Endometrial microvascular endothelial cells (primary cell): ENCODE results near the gene ZSCAN18. TPM values are rescaled to one million over a fixed set of nuclear protein-coding genes. Genes with fewer than 3 reads are reported as not detected.

Experiments used
- in situ Hi-C: cut with HindIII; loops from 2 replicates; pipeline ENCODE4 v1.10.0; 2017; ENCODE audit warnings: low sequenced_read_pairs, low pct_unique_long_range_greater_than_20kb; ENCODE audit errors: inconsistent ontology term
- total RNA-seq: library from RNA; depleted of rRNA; stranded (reverse); fragments of >200 nt; gene quantifications from one replicate; pipeline ENCODE4 v1.2.3, GENCODE V29; 2015; ENCODE audit errors: inconsistent ontology term

Gene ZSCAN18
- total RNA-seq, 1 donor from 2014 or later = 4.8 TPM

GRCh38 chr19:58052256-58052655 lies 45.8 kb downstream of the ZSCAN18 start:
- in situ Hi-C loops = no loop called here

- in situ Hi-C loops = no loop called here
Observed at GRCh38 chr19:58047672-58048071, 50.4 kb downstream of the ZSCAN18 start.

DNA sequence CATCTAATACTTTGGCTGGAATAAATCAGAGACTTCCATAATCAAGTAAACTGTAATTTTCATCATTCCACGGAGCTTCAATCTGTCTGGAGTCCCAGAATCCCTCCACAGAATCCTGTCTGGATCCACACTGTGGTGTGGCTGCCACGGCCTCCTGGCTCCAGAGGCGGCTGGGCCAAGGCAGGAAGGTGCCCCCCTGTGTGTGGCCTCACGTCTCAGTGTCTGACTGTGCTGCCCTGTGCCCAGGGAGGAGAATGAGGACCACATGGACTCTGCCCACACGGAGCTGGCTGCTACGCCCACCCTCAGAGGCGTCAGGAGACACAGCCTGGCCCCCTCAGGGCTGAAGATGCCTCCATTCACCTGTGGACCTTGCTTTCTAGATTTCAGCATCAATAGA lies 51.2 kb downstream of the ZSCAN18 start:
- in situ Hi-C loops = no loop called here

GRCh38 chr19:58045411-58046050 lies 52.5 kb downstream of the ZSCAN18 start:
- in situ Hi-C loops = no loop called here

DNA sequence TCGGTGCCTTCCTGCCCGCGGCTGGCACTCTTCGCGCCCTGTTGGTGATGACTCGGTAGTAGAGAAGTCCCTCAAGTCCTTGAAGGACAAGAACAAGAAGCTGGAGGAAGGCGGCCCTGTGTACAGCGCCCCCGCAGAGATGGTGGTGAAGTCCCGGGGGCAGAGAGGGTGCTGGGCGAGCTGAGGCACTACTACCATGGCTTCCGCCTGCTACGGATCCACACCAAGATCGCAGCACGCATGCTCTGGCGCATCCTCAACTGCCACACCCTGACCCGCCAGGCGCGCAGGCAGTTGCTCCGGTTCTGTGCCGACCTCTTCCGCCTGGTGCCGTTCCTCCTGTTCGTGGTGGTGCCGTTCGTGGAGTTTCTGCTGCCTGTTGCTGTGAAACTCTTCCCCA lies 53.1 kb downstream of the ZSCAN18 start:
- in situ Hi-C loops = no loop called here

DNA sequence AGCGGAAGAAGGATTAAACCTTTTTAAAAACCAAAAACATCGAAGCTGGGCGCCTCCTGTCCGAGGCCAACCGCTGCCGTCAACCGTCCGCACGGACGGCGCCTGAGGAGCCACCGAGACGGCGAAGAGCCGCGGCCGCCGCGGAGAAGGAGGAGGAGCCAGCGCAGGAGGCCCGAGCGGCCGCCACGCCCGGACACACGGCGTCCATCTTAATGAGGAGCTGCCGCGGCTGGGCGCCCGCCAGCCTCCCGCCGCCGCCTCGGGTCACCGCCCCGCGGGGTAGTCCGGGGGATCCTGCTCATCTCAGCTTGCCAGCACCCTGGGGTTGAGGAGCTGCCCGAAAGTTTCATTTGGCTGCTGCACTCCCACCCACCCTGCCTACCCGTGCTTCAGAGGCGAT lies 53.6 kb downstream of the ZSCAN18 start:
- in situ Hi-C loops = no loop called here

DNA sequence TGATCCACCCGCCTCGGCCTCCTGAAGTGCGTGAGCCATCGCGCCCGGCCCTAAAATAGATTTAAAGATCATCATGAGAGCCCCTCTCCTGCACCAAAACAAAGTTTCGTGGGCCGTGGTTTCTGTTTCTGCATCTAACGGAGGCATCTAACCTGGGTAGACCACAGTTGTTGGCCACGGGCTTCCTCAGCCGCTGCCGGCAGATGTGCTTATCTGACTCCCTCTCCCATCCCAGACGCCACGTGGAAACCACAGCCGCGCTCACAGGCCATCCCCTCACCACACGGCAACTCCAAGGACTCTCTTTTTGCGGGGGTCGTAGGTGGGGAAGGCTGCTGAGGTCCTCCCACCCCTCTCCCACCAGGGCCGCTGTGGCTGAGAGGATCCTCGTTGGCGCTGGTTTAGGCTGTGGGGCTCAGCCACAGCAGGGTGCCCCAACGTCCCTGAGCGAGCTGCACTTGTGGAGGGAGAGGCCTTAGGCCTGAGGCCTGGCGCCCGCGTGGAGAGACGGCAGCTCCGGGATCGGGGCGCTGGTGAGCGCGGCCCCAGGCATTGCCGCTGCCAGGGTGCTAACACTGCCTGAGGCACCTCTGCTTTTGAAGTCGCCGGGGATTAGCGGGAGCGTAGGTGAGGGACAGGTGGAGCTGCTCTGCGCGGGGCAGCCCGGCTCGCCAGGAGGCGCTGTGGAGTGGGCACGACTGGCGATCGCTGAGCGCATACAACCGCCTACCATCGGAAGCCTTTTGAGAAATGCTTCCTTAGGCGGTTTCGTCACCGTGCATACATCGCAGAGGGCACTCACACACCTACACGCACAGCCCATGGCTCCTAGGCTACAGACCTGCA lies 55.3 kb downstream of the ZSCAN18 start:
- in situ Hi-C loops = no loop called here

GRCh38 chr19:58040751-58041525 lies 57.1 kb downstream of the ZSCAN18 start:
- in situ Hi-C loops = no loop called here

DNA sequence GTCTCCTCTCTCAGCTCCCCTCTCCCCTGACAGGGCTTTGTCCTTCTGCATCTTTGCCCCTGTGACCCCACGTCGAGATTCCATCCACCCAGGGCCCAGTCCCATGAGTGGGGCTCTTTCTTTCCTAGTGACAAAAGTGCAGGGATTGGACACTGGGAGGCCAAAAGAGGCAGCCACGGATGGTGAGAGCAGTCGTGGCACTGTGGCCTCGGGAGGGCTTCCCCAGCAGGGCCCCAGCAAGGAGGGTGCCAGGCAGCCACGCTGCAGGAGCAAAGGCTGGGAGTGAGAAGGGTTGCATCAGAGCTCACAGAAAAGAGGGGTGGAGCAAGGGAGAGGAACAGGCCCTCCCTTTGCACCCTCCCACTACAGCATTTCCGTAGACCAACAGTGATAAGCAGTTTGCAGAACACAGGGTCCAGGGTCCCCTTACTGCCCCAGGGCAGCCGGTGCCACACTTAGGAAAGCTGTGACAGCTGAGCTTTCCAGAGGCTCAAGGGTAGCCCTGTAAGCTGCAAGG lies 59.3 kb downstream of the ZSCAN18 start:
- in situ Hi-C loops = no loop called here

DNA sequence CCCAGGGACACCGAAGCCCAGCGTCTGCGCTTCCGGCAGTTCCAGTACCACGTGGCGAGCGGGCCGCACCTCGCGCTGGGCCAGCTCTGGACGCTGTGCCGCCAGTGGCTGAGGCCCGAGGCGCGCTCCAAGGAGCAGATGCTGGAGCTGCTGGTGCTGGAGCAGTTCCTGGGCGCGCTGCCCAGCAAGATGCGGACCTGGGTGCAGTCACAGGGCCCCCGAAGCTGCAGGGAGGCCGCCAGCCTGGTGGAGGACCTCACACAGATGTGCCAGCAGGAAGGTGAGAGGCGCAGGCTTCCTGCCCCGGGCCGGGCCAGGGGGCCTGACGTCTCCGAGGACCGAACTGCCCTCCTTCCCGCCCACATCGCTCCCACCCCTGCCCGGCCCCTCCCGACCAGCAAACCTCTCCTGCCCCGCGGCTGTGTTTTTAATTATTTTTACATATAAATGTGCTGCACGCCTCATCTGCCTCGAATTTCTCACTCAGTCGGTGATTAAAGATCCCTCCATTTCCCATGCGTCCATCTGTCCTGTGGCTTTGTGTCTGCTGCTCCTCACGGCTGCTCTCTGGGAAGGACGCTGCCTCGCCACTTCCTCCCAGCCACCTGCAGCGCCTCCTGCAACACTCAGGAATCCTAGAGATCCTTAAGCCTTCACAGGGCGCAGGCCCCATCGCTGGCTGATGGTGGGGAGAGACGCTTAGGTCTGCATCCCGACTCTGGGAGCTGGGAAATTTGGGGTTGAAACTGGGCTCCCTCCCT lies 59.9 kb downstream of the ZSCAN18 start:
- in situ Hi-C loops = no loop called here

DNA sequence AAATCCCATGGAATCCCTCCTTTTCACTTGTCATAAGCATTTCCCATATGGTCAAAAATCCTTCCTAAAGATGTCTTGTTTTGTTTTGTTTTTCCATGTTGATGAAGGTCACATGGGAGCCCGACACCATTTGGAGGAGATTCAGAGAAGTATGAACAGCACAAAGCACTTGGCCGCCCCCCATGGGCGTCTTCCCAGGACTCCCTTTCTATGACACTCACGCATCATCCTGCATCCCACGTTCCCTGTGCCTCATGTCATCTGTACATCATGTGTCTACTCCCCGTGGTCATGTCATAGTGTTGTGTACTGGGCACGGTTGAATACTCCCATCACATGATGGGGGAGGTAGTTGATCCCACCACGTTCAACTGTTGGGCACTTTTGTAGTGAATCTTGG lies 62.2 kb downstream of the ZSCAN18 start:
- in situ Hi-C loops = no loop called here

- in situ Hi-C loops = no loop called here
Observed at GRCh38 chr19:58034477-58034793, 63.6 kb downstream of the ZSCAN18 start.

Other genes with a start within 250 kb of the ZSCAN18 start
- 35.4 TPM for gene ZNF587, start 248.4 kb downstream of the ZSCAN18 start, total RNA-seq
- gene ZNF814, start 209.2 kb downstream of the ZSCAN18 start, total RNA-seq = 1.7 TPM
- 4.8 TPM for gene ZNF417, start 181.6 kb downstream of the ZSCAN18 start, total RNA-seq
- gene ZNF418, start 162.8 kb downstream of the ZSCAN18 start, total RNA-seq = under 0.01 TPM
- 0.84 TPM for gene ZNF256, start 150.5 kb downstream of the ZSCAN18 start, total RNA-seq
- not detected for gene C19orf18, start 123.7 kb downstream of the ZSCAN18 start, total RNA-seq
- 11.5 TPM for gene ZNF606, start 95.4 kb downstream of the ZSCAN18 start, total RNA-seq
- not detected for gene ZSCAN1, start 64.2 kb downstream of the ZSCAN18 start, total RNA-seq
- gene ZNF135, start 38.9 kb downstream of the ZSCAN18 start, total RNA-seq = not detected
- 7.2 TPM for gene ZNF329, start 52.6 kb upstream of the ZSCAN18 start, total RNA-seq
- 13.9 TPM for gene ZNF274, start 84.8 kb upstream of the ZSCAN18 start, total RNA-seq
- gene ZNF544, start 130.7 kb upstream of the ZSCAN18 start, total RNA-seq = 59.2 TPM
- gene ZNF8, start 180.7 kb upstream of the ZSCAN18 start, total RNA-seq = 2.9 TPM
- gene ERVK3-1, start 207.1 kb upstream of the ZSCAN18 start, total RNA-seq = 44.8 TPM
- 1.3 TPM for gene ZSCAN22, start 228.8 kb upstream of the ZSCAN18 start, total RNA-seq